HEK293 (cell line): ENCODE results near the gene GNL3.
"Not testable (repeated sequence)": the region's sequence is repeated elsewhere in the genome, so short reads cannot be mapped to it uniquely, and the experiment has no call there.

Experiments used
- CTCF ChIA-PET: fragments of 350-600 bp; formaldehyde crosslinking; extraction: SDS; loops from one replicate; lab custom pipeline; 2021; ENCODE audit warnings: antibody characterized with exemption; lab: Yijun Ruan, JAX
- POLR2A ChIA-PET: fragments of 300-600 bp; formaldehyde crosslinking; extraction: SDS; loops from one replicate; lab custom pipeline; 2020; ENCODE audit warnings: antibody characterized with exemption, inconsistent platforms; lab: Yijun Ruan, JAX
- H3K27ac ChIP-seq: fragments of 200-500 bp; sonication (Bioruptor generic); 2 replicates; pipeline ENCODE4 v1.5.1; 2014; ENCODE audit warnings: low read depth, low read length, control low read depth, inconsistent platforms; ENCODE audit errors: extremely low read depth
- H3K36me3 ChIP-seq, 2 experiments: fragments of 200-500 bp in 1 of 2; sonication (Bioruptor generic) in 1 of 2; 1 replicate in 1 of 2; 2 replicates in 1 of 2; pipeline ENCODE4 v1.5.1; 2014 to 2017; ENCODE audit warnings: inconsistent platforms in 2 of 2, low read length in 2 of 2; ENCODE audit not compliant: control insufficient read depth in 2 of 2, insufficient read depth in 1 of 2
- H3K4me1 ChIP-seq: fragments of 200-500 bp; sonication (Bioruptor generic); 2 replicates; pipeline ENCODE4 v1.5.1; 2014; ENCODE audit warnings: mild to moderate bottlenecking, low read length, inconsistent platforms; ENCODE audit not compliant: control insufficient read depth, insufficient read depth
- H3K4me3 ChIP-seq: 2 replicates; pipeline ENCODE4 v1.5.1; 2011; ENCODE audit warnings: low read depth, mild to moderate bottlenecking, control low read depth, low read length, moderate library complexity
- H3K9me3 ChIP-seq: fragments of 200-500 bp; sonication (Bioruptor generic); 2 replicates; pipeline ENCODE4 v1.5.1; 2014; ENCODE audit warnings: low read depth, low read length, inconsistent platforms; ENCODE audit not compliant: control insufficient read depth, insufficient read depth
- GLIS1 ChIP-seq: fragments of 450-650 bp; formaldehyde crosslinking; IDR thresholded peaks from 2 replicates; pipeline ENCODE4 v1.5.1; 2016; ENCODE audit warnings: missing biosample characterization, missing genetic modification characterization
- HIC1 ChIP-seq: fragments of 450-650 bp; formaldehyde crosslinking; IDR thresholded peaks from 2 replicates; pipeline ENCODE4 v1.5.1; 2016; ENCODE audit warnings: missing biosample characterization, missing genetic modification characterization
- HOXD13 ChIP-seq: sonication (generic); formaldehyde crosslinking; IDR thresholded peaks from 2 replicates; pipeline ENCODE4 v1.8.0; 2022; ENCODE audit warnings: missing genetic modification reagents, borderline replicate concordance
- KLF10 ChIP-seq: fragments of 450-650 bp; IDR thresholded peaks from 2 replicates; pipeline ENCODE4 v1.5.1; 2018; ENCODE audit warnings: missing biosample characterization, mild to moderate bottlenecking, missing genetic modification characterization
- MZF1 ChIP-seq: fragments of 450-650 bp; formaldehyde crosslinking; IDR thresholded peaks from 2 replicates; pipeline ENCODE4 v1.5.1; 2017; ENCODE audit warnings: missing biosample characterization, missing genetic modification characterization, borderline replicate concordance
- RBAK ChIP-seq: fragments of 450-650 bp; formaldehyde crosslinking; IDR thresholded peaks from 2 replicates; pipeline ENCODE4 v1.5.1; 2016; ENCODE audit warnings: missing biosample characterization, missing genetic modification characterization
- SP2 ChIP-seq: fragments of 450-650 bp; formaldehyde crosslinking; IDR thresholded peaks from 2 replicates; pipeline ENCODE4 v1.5.1; 2016; ENCODE audit warnings: missing biosample characterization, missing genetic modification characterization
- ZBTB7A ChIP-seq: fragments of 450-650 bp; formaldehyde crosslinking; IDR thresholded peaks from 2 replicates; pipeline ENCODE4 v1.5.1; 2016; ENCODE audit warnings: low read depth, missing biosample characterization, missing genetic modification characterization
- ZEB2 ChIP-seq: fragments of 450-650 bp; formaldehyde crosslinking; IDR thresholded peaks from 2 replicates; pipeline ENCODE4 v1.5.1; 2016; ENCODE audit warnings: missing biosample characterization, missing genetic modification characterization
- ZNF148 ChIP-seq: fragments of 450-650 bp; formaldehyde crosslinking; IDR thresholded peaks from 2 replicates; pipeline ENCODE4 v1.5.0; 2017; ENCODE audit warnings: missing biosample characterization, missing genetic modification characterization, borderline replicate concordance
- ZNF2 ChIP-seq: fragments of 450-650 bp; formaldehyde crosslinking; IDR thresholded peaks from 2 replicates; pipeline ENCODE4 v1.5.1; 2016; ENCODE audit warnings: missing biosample characterization, missing genetic modification characterization
- ZNF239 ChIP-seq: fragments of 450-650 bp; formaldehyde crosslinking; IDR thresholded peaks from 2 replicates; pipeline ENCODE4 v1.5.1; 2016; ENCODE audit warnings: missing biosample characterization, missing genetic modification characterization
- ZNF274 ChIP-seq, 2 experiments: fragments of 200-500 bp in 1 of 2; fragments of 450-650 bp in 1 of 2; sonication (Bioruptor generic) in 1 of 2; formaldehyde crosslinking in 1 of 2; IDR thresholded peaks; 2 replicates each; pipeline versions ENCODE4 v1.5.1 to v1.6.1; 2014 to 2016; ENCODE audit warnings: borderline replicate concordance in 1 of 2, inconsistent platforms in 1 of 2, low read length in 1 of 2, missing biosample characterization in 1 of 2, missing genetic modification characterization in 1 of 2
- ZNF341 ChIP-seq: fragments of 450-650 bp; formaldehyde crosslinking; IDR thresholded peaks from 2 replicates; pipeline ENCODE4; 2016; ENCODE audit warnings: low read depth, missing biosample characterization, missing genetic modification characterization
- ZNF416 ChIP-seq: fragments of 450-650 bp; formaldehyde crosslinking; IDR thresholded peaks from 2 replicates; pipeline ENCODE4 v1.5.1; 2016; ENCODE audit warnings: missing biosample characterization, missing genetic modification characterization
- ZNF600 ChIP-seq: fragments of 450-650 bp; formaldehyde crosslinking; IDR thresholded peaks from 2 replicates; pipeline ENCODE4 v1.5.1; 2016; ENCODE audit warnings: missing biosample characterization, missing genetic modification characterization
- ZNF639 ChIP-seq: fragments of 450-650 bp; formaldehyde crosslinking; IDR thresholded peaks from 2 replicates; pipeline ENCODE4 v1.5.1; 2016; ENCODE audit warnings: missing biosample characterization, missing genetic modification characterization
- ZNF768 ChIP-seq: fragments of 450-650 bp; formaldehyde crosslinking; IDR thresholded peaks from 2 replicates; pipeline ENCODE4 v1.5.1; 2018; ENCODE audit warnings: missing biosample characterization, mild to moderate bottlenecking, missing genetic modification characterization
- ZNF785 ChIP-seq: fragments of 450-650 bp; formaldehyde crosslinking; IDR thresholded peaks from 2 replicates; pipeline ENCODE4 v1.5.1; 2016; ENCODE audit warnings: missing biosample characterization, missing genetic modification characterization

GNL3 gene

GRCh38 chr3:52663098-52663497 is 22.7 kb upstream of the GNL3 start:
- Histone ChIP-seq H3K27ac (no peak overlapping the region), H3K4me3 (no peak overlapping the region), H3K9me3 (no peaks in the 10 kb centered on the region), H3K4me1 (no peaks in the 10 kb centered on the region), H3K36me3 (peaks cover 20 to 82% of the 10 kb centered on the region in 2 experiments)
- no peak for TF ChIP-seq KLF10 (tag by site-specific recombination)
- ChIA-PET POLR2A (no interaction called here), CTCF (no interaction called here)

GRCh38 chr3:52670621-52671521 is 15.0 kb upstream of the GNL3 start:
- ChIA-PET POLR2A (no interaction called here), CTCF (interaction anchor here (1.6 kb wide), 1 partner anchor 243 kb away, joined by 4 read pairs; no protein-coding TSS in a partner anchor)
- H3K36me3 ChIP-seq = peaks cover 5 to 62% of the 10 kb centered on the region in 2 experiments
- H3K4me3 ChIP-seq = no peak overlapping the region
- no peaks in the 10 kb centered on the region for H3K4me1 ChIP-seq
- H3K27ac ChIP-seq = no peak overlapping the region
- peak; percentile 19; the same call in 1 of the 2 replicates for TF ChIP-seq GLIS1 (tag by site-specific recombination)
- TF ChIP-seq ZNF274 (IDR thresholded peaks at IDR 0.05; ENCODE audit: low read length) = no peak
- TF ChIP-seq ZNF274 (tag by site-specific recombination; IDR thresholded peaks at IDR 0.05; ENCODE audit: borderline replicate concordance) = no peak
- TF ChIP-seq ZNF416 = no peak
- peak; percentile 78 for TF ChIP-seq ZNF600
- no peak for TF ChIP-seq ZEB2 (tag by site-specific recombination)
- no peak for TF ChIP-seq SP2 (tag by site-specific recombination)
- TF ChIP-seq, all 188 proteins: peak for 2
- no peaks in the 10 kb centered on the region for H3K9me3 ChIP-seq

GRCh38 chr3:52671676-52672075 is 14.2 kb upstream of the GNL3 start:
- Histone ChIP-seq H3K27ac (no peak overlapping the region), H3K9me3 (no peaks in the 10 kb centered on the region), H3K36me3 (peaks cover 2 to 61% of the 10 kb centered on the region in 2 experiments), H3K4me3 (no peak overlapping the region), H3K4me1 (no peaks in the 10 kb centered on the region)
- POLR2A ChIA-PET = no interaction called here
- TF ChIP-seq RBAK (tag by site-specific recombination) = no peak
- no peak for TF ChIP-seq MZF1
- no peak for TF ChIP-seq ZNF768 (tag by site-specific recombination)
- TF ChIP-seq ZNF2 (tag by site-specific recombination) = no peak
- TF ChIP-seq ZBTB7A = no peak
- no peak for TF ChIP-seq HIC1 (tag by site-specific recombination)
- TF ChIP-seq ZNF639 (tag by site-specific recombination) = no peak
- no peak for TF ChIP-seq ZNF341
- TF ChIP-seq HOXD13 (CRISPR knock-in tag) = no peak
- TF ChIP-seq ZNF785 (tag by site-specific recombination) = no peak
- TF ChIP-seq ZNF148 = no peak
- no peak for TF ChIP-seq ZNF239 (tag by site-specific recombination)
- CTCF ChIA-PET = interaction anchor here (1.6 kb wide), 1 partner anchor 244 kb away, joined by 4 read pairs; no protein-coding TSS in a partner anchor

GRCh38 chr3:52676201-52676600 is 9.6 kb upstream of the GNL3 start:
- H3K4me3 ChIP-seq, H3K27ac ChIP-seq, H3K4me1 ChIP-seq, CTCF ChIA-PET, POLR2A ChIA-PET, H3K9me3 ChIP-seq: not testable (repeated sequence)
- H3K36me3 ChIP-seq = peaks cover 9 to 75% of the 10 kb centered on the region in 2 experiments
